Tibial nerve (tissue), 4 donors: ENCODE results near the gene ATP9B.

Experiments used
- EP300 ChIP-seq, 2 donors: sonication (generic); formaldehyde crosslinking; IDR thresholded peaks; one replicate each; pipeline ENCODE4 v1.6.1; 2017; ENCODE audit warnings: antibody characterized with exemption in 2 of 2, mild to moderate bottlenecking in 1 of 2
- POLR2A ChIP-seq, 2 donors: fragments of 450-650 bp; IDR thresholded peaks; one replicate each; pipeline ENCODE4 v1.6.1; 2017; ENCODE audit warnings: antibody characterized with exemption in 2 of 2, mild to moderate bottlenecking in 2 of 2, moderate library complexity in 2 of 2
- TF ChIP-seq, protein P1 (sequence below), 5 experiments: fragments of 200-600 bp in 3 of 5; fragments of 450-650 bp in 2 of 5; sonication (generic) in 3 of 5; IDR thresholded peaks; one replicate each; pipeline ENCODE4 v1.5.1; 2016 to 2019; ENCODE audit warnings: antibody characterized with exemption in 5 of 5, mild to moderate bottlenecking in 3 of 5, moderate library complexity in 2 of 5

DNA sequence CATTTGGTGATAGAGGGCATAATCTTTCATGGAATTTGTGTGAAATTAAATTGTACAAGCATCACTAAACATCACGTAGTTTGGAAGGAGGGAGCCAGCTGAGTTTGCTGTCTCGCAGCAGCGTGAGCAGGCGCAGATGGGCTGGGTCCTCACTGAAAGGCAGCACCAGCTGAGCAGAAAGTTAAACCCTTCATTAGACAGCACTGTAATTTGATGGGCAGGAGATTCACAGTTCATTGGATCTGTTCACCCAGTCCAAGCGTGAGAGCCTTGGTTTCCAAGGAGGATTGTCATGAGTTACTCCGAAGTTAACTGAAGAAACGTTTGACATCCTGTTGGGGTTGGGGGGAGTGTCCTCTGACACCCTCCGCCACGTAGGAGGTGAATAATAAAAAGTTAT lies 236.7 kb downstream of the ATP9B start:
- TF ChIP-seq, protein P1, sequence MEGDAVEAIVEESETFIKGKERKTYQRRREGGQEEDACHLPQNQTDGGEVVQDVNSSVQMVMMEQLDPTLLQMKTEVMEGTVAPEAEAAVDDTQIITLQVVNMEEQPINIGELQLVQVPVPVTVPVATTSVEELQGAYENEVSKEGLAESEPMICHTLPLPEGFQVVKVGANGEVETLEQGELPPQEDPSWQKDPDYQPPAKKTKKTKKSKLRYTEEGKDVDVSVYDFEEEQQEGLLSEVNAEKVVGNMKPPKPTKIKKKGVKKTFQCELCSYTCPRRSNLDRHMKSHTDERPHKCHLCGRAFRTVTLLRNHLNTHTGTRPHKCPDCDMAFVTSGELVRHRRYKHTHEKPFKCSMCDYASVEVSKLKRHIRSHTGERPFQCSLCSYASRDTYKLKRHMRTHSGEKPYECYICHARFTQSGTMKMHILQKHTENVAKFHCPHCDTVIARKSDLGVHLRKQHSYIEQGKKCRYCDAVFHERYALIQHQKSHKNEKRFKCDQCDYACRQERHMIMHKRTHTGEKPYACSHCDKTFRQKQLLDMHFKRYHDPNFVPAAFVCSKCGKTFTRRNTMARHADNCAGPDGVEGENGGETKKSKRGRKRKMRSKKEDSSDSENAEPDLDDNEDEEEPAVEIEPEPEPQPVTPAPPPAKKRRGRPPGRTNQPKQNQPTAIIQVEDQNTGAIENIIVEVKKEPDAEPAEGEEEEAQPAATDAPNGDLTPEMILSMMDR (IDR thresholded peaks at IDR 0.05), result no peak
- TF ChIP-seq EP300 (IDR thresholded peaks at IDR 0.05) (no peak), POLR2A (IDR thresholded peaks at IDR 0.05) (no peak)
